Fibroblast of the aortic adventitia (primary cell): Measurements from ENCODE around the gene MB21D2. TPM values are rescaled to one million over a fixed set of nuclear protein-coding genes. Genes with fewer than 3 reads are reported as not detected.

ENCODE experiments used
- DNase-seq: peaks from one replicate; pipeline ENCODE4 v3.0.0-alpha.2; 2010; ENCODE audit warnings: low read depth
- H3K4me3 ChIP-seq: 2 replicates; pipeline ENCODE4 v1.5.1; 2011; ENCODE audit warnings: low read depth, mild to moderate bottlenecking, control low read depth, low read length, moderate library complexity
- total RNA-seq: library from RNA; depleted of rRNA; stranded (reverse); fragments of >200 nt; gene quantifications from 2 replicates; pipeline ENCODE4 v1.2.3, GENCODE V29; 2012; ENCODE audit warnings: low replicate concordance
- TF ChIP-seq, protein P1 (sequence below): IDR thresholded peaks from 2 replicates; pipeline ENCODE4 v1.5.1; 2011; ENCODE audit warnings: mild to moderate bottlenecking, low read length, control low read depth, inconsistent platforms; ENCODE audit not compliant: insufficient read depth

Gene MB21D2
- total RNA-seq, 1 donor = 6.7 TPM

DNA sequence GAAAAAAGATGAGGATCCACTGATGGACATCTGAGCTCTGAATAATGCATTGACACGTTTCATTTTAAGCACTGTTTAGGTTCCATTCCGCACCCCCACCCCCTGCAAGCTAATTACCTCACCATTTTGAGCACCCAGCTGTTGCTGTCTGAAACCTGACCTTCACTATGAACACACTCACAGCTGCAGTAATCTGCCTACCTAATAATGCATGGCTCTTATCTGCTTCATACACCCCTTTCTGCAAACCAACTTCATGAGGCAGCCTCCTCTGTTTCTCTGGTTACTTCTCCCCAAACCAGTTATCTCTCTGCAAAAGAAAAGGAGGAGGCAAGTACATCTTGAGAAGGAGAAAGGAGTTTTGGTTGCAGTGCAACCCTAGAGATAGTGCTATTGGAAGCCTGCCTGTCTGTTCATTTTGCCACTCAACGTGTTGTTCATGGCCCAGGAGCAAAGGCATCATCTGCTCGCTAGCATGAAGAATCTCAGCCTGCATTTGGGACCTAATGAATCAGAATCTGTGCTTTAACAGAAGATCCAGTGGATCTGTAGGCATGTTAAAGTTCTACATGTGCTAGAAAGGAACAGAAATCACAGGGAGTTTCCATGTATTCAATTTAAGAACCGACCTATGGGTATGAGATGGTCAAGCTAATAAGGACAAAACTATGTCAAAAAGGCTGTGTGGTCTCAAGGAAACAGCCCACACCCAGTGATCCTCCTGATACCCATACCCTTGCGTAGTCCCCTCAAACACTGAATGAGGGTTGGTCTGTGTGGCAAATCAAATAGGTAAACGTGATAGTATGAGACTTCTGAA lies 87.2 kb downstream of the MB21D2 start:
- TF ChIP-seq, protein P1, sequence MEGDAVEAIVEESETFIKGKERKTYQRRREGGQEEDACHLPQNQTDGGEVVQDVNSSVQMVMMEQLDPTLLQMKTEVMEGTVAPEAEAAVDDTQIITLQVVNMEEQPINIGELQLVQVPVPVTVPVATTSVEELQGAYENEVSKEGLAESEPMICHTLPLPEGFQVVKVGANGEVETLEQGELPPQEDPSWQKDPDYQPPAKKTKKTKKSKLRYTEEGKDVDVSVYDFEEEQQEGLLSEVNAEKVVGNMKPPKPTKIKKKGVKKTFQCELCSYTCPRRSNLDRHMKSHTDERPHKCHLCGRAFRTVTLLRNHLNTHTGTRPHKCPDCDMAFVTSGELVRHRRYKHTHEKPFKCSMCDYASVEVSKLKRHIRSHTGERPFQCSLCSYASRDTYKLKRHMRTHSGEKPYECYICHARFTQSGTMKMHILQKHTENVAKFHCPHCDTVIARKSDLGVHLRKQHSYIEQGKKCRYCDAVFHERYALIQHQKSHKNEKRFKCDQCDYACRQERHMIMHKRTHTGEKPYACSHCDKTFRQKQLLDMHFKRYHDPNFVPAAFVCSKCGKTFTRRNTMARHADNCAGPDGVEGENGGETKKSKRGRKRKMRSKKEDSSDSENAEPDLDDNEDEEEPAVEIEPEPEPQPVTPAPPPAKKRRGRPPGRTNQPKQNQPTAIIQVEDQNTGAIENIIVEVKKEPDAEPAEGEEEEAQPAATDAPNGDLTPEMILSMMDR = no peak
- no peak overlapping the region for H3K4me3 ChIP-seq
- DNase-seq = no peak

DNA sequence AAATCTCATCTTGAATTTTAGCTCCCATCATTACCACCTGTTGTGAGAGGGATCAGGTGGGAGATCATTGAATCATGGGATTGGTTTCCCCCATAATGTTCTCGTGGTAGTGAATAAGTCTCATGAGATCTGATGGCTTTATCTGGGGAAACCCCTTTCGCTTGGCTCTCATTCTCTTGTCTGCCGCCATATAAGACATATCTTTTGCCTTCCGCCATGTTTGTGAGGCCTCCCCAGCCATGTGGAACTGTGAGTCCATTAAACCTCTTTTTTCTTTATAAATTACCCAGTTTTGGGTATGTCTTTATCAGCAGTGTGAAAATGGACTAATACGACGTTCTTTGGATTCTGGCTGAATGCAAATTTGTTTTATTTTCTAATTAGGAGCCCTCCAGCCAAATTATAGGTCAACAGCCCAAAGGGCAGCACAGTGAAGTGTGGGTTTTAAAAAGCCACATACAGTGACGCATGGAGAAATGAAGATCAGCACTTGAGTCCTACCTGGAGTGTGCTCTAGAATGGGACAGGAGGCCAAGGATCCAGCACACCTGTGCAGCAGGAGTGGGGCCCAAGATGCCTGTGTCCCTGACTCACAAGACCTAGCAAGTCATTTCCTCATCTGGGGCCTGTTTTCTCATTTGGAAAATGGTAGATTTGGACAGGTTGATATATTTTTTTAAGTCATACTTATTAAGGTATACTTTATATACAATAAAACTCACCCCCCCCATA lies 89.6 kb downstream of the MB21D2 start:
- H3K4me3 ChIP-seq = no peak overlapping the region
- DNase-seq = no peak
- TF ChIP-seq, protein P1 = no peak

DNA sequence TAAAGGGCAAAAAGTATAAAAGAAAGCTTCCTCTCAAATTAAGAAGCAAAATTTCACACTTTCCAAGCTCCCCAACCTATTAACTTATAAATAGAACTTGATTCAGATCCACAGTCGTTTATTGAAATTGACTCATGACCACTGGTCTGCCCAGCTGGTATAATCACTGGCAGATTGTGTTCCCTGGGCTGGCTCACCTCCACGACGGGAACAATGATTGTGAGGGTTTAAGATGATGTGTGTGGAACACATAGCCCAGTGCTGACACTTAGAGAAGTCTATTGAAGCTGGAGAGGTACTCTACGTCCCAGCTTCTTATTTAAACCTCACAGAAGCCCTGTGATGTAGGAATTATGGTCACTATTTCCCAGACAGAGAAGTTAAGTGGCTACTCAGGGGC lies 90.4 kb downstream of the MB21D2 start:
- DNase-seq = no peak
- TF ChIP-seq, protein P1 = no peak
- no peak overlapping the region for H3K4me3 ChIP-seq

DNA sequence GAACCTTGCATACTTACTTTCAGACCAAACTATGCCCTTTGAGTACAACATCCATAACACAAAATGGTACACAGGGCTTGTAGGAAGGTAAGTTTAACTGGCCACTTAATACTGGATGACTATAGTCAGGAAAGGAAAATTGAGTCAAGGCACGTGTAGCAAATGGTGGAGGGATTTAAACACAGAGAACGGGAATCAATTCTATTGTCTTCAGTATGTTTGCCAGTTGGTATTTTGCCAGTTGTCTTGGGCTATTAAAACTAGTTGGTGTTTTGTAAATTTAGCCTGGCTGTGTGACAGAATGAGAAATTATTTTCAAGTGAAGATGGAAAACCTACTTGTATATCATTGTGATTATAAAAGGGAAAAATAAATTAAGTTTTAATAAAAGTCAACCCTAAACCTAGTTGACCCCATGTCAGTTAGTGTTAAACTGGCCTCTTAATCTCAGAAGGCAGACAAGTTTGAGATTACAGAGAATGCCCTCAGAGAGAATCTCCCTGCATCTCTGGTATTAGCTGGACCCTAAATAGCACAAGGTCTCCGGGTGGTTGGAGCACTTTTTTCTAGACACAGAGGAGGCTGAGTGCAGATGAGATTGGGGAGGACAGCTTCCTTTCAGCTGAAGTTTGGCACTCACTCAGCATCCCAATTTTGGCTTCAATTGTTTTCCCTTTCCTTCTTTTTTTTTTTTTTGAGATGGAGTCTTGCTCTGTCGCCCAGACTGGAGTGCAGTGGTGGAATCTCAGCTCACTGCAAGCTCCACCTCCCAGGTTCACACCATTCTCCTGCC lies 91.2 kb downstream of the MB21D2 start:
- TF ChIP-seq, protein P1 = no peak
- DNase-seq = no peak

DNA sequence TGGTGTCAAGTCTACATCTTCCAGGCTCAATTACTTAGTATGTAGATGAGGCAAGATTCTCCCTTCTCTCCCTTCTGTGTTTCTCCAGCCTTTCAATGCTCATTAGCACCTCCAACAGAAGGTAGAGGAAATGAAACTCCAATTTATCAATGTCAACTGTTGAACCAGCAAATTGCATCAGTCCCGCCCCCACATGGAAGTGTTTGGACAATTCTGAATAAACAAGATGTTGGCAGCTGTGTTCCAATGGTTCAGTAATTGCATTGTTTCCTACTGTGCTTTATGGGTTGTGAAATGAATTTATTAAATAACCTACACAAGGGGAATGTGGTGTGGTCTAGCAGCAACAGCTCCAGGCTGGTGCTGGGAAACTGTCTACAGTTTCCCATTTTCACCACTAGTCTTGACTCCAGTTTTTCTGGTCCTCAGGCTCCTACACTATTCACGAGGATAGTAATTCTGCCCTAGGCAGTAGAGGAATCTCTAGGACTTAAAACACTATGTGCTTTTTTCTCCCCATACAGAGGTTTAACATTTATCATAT lies 91.9 kb downstream of the MB21D2 start:
- TF ChIP-seq, protein P1 = no peak
- no peak overlapping the region for H3K4me3 ChIP-seq
- peak; percentile 55 for DNase-seq

More for the DNA sequence above, 91.2 kb downstream of the MB21D2 start:
- H3K4me3 ChIP-seq = no peak overlapping the region

DNA sequence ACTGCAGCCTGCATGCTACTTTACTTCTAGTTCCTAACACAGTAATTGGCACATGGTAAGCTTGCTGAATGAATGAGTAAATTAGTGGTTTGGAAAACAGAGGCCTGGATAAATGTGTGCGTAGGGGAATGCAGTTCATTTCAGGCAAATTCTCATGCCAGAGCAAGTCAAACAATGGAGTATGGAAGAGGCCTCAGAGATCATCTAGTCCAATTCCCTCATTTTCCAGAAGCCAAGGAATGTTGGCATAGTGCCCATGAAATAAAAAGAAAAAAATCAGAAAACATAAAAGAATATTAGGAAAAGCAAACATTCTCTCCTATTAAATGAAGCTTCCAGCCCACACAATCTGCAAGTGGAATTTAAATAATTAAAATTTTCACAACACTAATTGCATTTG lies 92.4 kb downstream of the MB21D2 start:
- no peak overlapping the region for H3K4me3 ChIP-seq
- TF ChIP-seq, protein P1 = no peak
- peak; percentile 73 for DNase-seq
